ENCODE results near the gene B4GALNT1.

GRCh38 chr12:57603815-57604453, 29.1 kb downstream of the B4GALNT1 start:
- TF ChIP-seq CTCF (IDR thresholded peaks at IDR 0.05) (no peak), POLR2A (IDR thresholded peaks at IDR 0.05) (peak in 1 of 3 donors; percentile 15)

All from body of pancreas (tissue), 4 donors.